ENCODE measurements around the gene PLLP. TPM values are rescaled to one million over a fixed set of nuclear protein-coding genes. Genes with fewer than 3 reads are reported as not detected.

PLLP gene
- total and polyA plus RNA-seq, 2 donors (not counting 1 experiment from before 2014, with no cell fraction given), result 0.15 TPM; not detected in 1

- ChIA-PET POLR2A (no interaction called here), CTCF (no interaction called here)
- H3K79me2 ChIP-seq (ENCODE audit: control insufficient read depth, insufficient read depth, low read length), result no peaks in the 10 kb centered on the region
- H3K9ac ChIP-seq (ENCODE audit: low read length), result no peak overlapping the region
- no peak for DNase-seq
- ATAC-seq (ENCODE audit: low read depth), result no peak
- TF ChIP-seq EZH2 (IDR thresholded peaks at IDR 0.05; ENCODE audit: borderline replicate concordance, insufficient read depth, low read depth, low read length, poor library complexity, severe bottlenecking), result no peak
- no peak for TF ChIP-seq CTCF (IDR thresholded peaks at IDR 0.05)
- WGBS (ENCODE audit: insufficient coverage), result no CpG with 5 or more reads among the region's 3 CpGs
- no peak overlapping the region for H3K4me3 Mint-ChIP-seq
- H3K9me3 Mint-ChIP-seq (ENCODE audit: insufficient read depth), result peaks cover 9% of the 10 kb centered on the region
- no peaks in the 10 kb centered on the region for H3K4me1 ChIP-seq (ENCODE audit: control insufficient read depth in 2 of 2, insufficient read depth in 2 of 2, low read length in 2 of 2)
- H3K9me3 ChIP-seq (ENCODE audit: control extremely low read depth in 1 of 3, control insufficient read depth in 2 of 3, insufficient read depth in 1 of 3, low read length in 2 of 3), result peaks cover 0 to 4% (median 4%) of the 10 kb centered on the region in 3 donors
- H3K4me3 ChIP-seq (ENCODE audit: control extremely low read depth in 1 of 5, extremely low read depth in 1 of 5, insufficient read depth in 1 of 5, low read depth in 2 of 5, low read length in 4 of 5), result no peak overlapping the region
- H3K27me3 ChIP-seq (replicated peaks in 1 of 4; ENCODE audit: control extremely low read depth in 1 of 4, control insufficient read depth in 3 of 4, insufficient read depth in 4 of 4, low read length in 3 of 4), result peaks cover 0 to 3% (median 0%) of the 10 kb centered on the region in 4 experiments
- no peak overlapping the region for H3K4me2 ChIP-seq (replicated peaks; ENCODE audit: low read depth, low read length, poor library complexity, severe bottlenecking)
- H4K20me1 ChIP-seq (ENCODE audit: control insufficient read depth, insufficient read depth, low read length, poor library complexity, severe bottlenecking), result no peaks in the 10 kb centered on the region
- no peaks in the 10 kb centered on the region for H3K27me3 Mint-ChIP-seq
- no peak overlapping the region for H2AFZ ChIP-seq (ENCODE audit: insufficient read depth, low read depth, low read length, poor library complexity, severe bottlenecking)
- no peak overlapping the region for H3K27ac ChIP-seq (ENCODE audit: low read length in 2 of 2)
- intact Hi-C loops (cut with micrococcal nuclease), result no loop called here
- no peaks in the 10 kb centered on the region for H3K36me3 ChIP-seq (replicated peaks in 1 of 2; ENCODE audit: control extremely low read depth in 1 of 2, control insufficient read depth in 1 of 2, extremely low read depth in 1 of 2, insufficient read depth in 2 of 2, low read length in 1 of 2)
- H3K27ac Mint-ChIP-seq, result no peak overlapping the region
- H3K4me1 Mint-ChIP-seq, result no peaks in the 10 kb centered on the region
These were observed 46.9 kb upstream of the PLLP start for GRCh38 chr16:57331355-57331754.

- no peaks in the 10 kb centered on the region for H3K36me3 ChIP-seq (replicated peaks in 1 of 2; ENCODE audit: control extremely low read depth in 1 of 2, control insufficient read depth in 1 of 2, extremely low read depth in 1 of 2, insufficient read depth in 2 of 2, low read length in 1 of 2)
- H2AFZ ChIP-seq (ENCODE audit: insufficient read depth, low read depth, low read length, poor library complexity, severe bottlenecking), result no peak overlapping the region
- WGBS (ENCODE audit: insufficient coverage), result 83% methylated on average over 2 of the region's 8 CpGs
- H3K79me2 ChIP-seq (ENCODE audit: control insufficient read depth, insufficient read depth, low read length), result no peaks in the 10 kb centered on the region
- H3K4me2 ChIP-seq (replicated peaks; ENCODE audit: low read depth, low read length, poor library complexity, severe bottlenecking), result no peak overlapping the region
- H3K4me1 ChIP-seq (ENCODE audit: control insufficient read depth in 2 of 2, insufficient read depth in 2 of 2, low read length in 2 of 2), result peaks cover 4 to 5% of the 10 kb centered on the region in 2 donors
- no peak overlapping the region for H3K4me3 ChIP-seq (ENCODE audit: control extremely low read depth in 1 of 5, extremely low read depth in 1 of 5, insufficient read depth in 1 of 5, low read depth in 2 of 5, low read length in 4 of 5)
- TF ChIP-seq EZH2 (IDR thresholded peaks at IDR 0.05; ENCODE audit: borderline replicate concordance, insufficient read depth, low read depth, low read length, poor library complexity, severe bottlenecking), result no peak
- no peak overlapping the region for H3K27ac Mint-ChIP-seq
- H3K4me1 Mint-ChIP-seq, result peaks cover 5% of the 10 kb centered on the region
- CTCF ChIA-PET, result no interaction called here
- H3K27me3 Mint-ChIP-seq, result no peaks in the 10 kb centered on the region
- no peak for DNase-seq
- no peak overlapping the region for H3K27ac ChIP-seq (ENCODE audit: low read length in 2 of 2)
- H3K9me3 Mint-ChIP-seq (ENCODE audit: insufficient read depth), result peaks cover 3% of the 10 kb centered on the region
- POLR2A ChIA-PET, result no interaction called here
- H4K20me1 ChIP-seq (ENCODE audit: control insufficient read depth, insufficient read depth, low read length, poor library complexity, severe bottlenecking), result no peaks in the 10 kb centered on the region
- no peak overlapping the region for H3K4me3 Mint-ChIP-seq
- H3K9ac ChIP-seq (ENCODE audit: low read length), result no peak overlapping the region
- peaks cover 0 to 3% (median 0%) of the 10 kb centered on the region in 4 experiments for H3K27me3 ChIP-seq (replicated peaks in 1 of 4; ENCODE audit: control extremely low read depth in 1 of 4, control insufficient read depth in 3 of 4, insufficient read depth in 4 of 4, low read length in 3 of 4)
- ATAC-seq (ENCODE audit: low read depth), result no peak
- H3K9me3 ChIP-seq (ENCODE audit: control extremely low read depth in 1 of 3, control insufficient read depth in 2 of 3, insufficient read depth in 1 of 3, low read length in 2 of 3), result peaks cover 3 to 8% (median 4%) of the 10 kb centered on the region in 3 donors
- intact Hi-C loops (cut with micrococcal nuclease), result no loop called here
These were observed 45.4 kb upstream of the PLLP start for GRCh38 chr16:57329718-57330327.
